Measurements from ENCODE around the gene CCL8. TPM values are rescaled to one million over a fixed set of nuclear protein-coding genes. Genes with fewer than 3 reads are reported as not detected.

CCL8 gene
- polyA plus RNA-seq, 10 donors: 0.55 to 1.7 (median 0.79) TPM

- DNase-seq: no peak
Observed at GRCh38 chr17:34366529-34367107, 47.4 kb downstream of the CCL8 start.

- DNase-seq: no peak
Observed at GRCh38 chr17:34367486-34368195, 48.4 kb downstream of the CCL8 start.

DNA sequence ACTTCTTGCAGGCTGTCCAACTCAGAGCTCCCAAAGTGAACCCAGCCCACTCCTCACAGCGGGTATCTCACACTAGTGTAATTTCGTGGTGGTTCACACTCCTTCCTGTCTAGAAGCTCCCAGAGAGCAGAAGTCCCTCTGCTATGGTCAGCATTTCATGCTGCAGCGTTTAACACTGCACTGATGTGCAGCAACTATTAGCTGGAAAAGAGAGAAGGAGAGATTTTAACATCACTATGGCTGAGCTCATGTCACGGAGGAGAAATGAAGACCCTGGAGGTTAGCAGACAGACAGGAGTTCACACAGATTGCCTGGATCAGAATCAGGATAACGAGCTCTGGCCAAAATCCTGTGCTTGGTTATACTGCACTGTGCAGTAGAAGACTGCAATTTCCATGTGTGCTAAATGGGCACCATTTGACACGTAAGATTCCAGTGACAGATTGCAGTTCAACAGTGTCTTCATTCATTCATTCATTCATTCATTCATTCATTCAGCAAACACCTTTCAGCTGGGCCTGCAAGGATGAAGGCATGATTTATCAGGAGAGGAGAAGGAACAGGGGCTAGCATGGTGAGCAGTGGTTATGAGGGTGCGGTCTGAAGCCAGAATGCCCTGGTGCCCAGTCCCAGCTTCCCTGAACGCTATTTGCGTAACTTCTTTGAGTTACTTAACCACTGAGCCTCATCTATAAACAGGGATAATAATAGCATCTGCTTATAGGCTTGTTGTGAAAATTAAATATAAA is 49.1 kb downstream of the CCL8 start:
- DNase-seq: no peak

- no peak for DNase-seq
Observed at GRCh38 chr17:34368946-34369500, 49.8 kb downstream of the CCL8 start.

DNA sequence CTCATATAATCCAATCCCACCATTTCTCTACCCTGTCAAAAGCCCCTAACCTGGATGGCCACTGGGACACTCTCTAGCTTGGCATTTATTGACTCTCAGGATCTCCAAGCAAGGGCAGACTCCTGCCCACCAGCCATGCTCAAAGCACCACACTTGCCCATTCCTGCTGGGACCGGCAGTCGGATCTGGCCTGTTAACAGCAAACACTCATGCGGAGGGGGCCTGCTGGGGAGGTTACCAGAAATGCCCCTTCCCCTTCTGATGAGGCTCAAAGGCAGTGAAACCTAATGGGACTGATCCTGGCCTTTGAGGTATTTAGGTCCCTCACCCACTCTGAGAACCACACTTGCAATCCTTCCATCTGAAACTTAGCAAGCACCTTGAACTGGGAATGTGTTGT is 50.3 kb downstream of the CCL8 start:
- DNase-seq: no peak

DNA sequence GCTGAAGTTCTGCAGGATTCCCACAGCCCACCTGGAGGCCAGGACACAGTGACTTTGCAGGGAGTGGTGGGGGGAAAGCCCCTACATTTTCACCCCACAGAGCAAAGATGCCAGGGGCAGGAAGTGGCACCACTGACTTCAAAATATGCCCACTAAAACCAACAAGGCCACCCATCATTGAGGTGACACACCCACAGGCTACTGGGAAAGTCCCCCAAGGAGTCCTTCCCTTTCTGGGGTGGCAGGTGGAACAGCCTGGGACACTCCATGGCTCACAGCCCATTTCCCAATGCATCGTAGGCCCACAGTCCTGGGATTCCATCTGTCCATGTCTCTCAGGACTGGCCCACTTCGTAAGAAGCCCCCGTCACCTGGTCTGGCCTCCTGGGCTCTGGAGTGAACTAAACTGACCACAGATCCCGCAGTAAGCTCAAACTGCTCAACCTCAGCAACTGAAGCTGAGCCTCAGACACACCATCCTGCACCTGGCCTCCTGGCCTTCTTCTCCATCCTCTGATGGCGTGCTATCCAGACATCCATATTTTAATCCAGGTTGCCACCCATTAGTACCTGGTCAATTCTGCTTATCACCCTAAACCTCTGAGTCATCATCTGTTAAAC is 51.3 kb downstream of the CCL8 start:
- DNase-seq: no peak

DNA sequence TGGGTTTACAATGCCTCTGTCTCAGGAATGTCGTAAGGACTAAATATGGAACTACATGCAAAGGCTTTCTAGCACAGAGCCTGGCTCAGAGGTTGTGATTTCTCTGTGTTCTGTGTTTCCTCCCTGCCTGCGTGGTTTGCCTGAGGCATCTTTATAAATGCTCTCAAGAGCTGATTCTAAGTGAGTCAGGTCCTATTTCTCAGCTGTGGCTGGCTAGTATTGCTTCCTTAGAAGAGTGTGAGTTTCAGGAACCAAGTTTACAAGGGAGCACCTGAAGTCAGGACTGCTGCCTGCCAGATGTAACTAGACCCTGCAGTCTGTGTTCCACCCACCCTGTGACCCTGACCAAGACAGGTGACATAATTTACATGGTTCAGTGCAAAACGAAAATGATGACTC is 51.8 kb downstream of the CCL8 start:
- no peak for DNase-seq

Other genes with a start within 250 kb of the CCL8 start
- gene CCL2, start 64.2 kb upstream of the CCL8 start, polyA plus RNA-seq (ENCODE audit: insufficient read length in 10 of 10): 10 to 100 TPM; 43.5 to 93.7 (median 60.9) TPM
- not detected for gene CCL7, start 49.2 kb upstream of the CCL8 start, polyA plus RNA-seq (ENCODE audit: insufficient read length in 10 of 10)
- under 1 TPM in 6 of 10 donors, not detected in 4; 0.16 to 0.33 (median 0.25) TPM for gene CCL11, start 33.7 kb upstream of the CCL8 start, polyA plus RNA-seq (ENCODE audit: insufficient read length in 10 of 10)
- 1 to 10 TPM in 4 of 10 donors, under 1 TPM in 4, not detected in 2; 0.68 to 2.1 (median 1.3) TPM for gene CCL13, start 37.0 kb downstream of the CCL8 start, polyA plus RNA-seq (ENCODE audit: insufficient read length in 10 of 10)
- not detected for gene CCL1, start 43.8 kb downstream of the CCL8 start, polyA plus RNA-seq (ENCODE audit: insufficient read length in 10 of 10)

All from muscle of back (tissue), 11 donors.